VCaP (cell line): ENCODE data around the gene ST8SIA3.

Experiments
- H3K27ac ChIP-seq: fragments of 450-650 bp; 2 replicates; pipeline ENCODE4 v1.5.1; 2017
- CTCF ChIP-seq: fragments of 450-650 bp; conservative IDR thresholded peaks from 2 replicates; pipeline ENCODE4 v1.5.1; 2017; ENCODE audit warnings: mild to moderate bottlenecking, moderate library complexity

Gene ST8SIA3

GRCh38 chr18:57397440-57398132 is 45.2 kb downstream of the ST8SIA3 start:
- H3K27ac ChIP-seq: no peak overlapping the region
- no peak for TF ChIP-seq CTCF

GRCh38 chr18:57404345-57404744 is 52.0 kb downstream of the ST8SIA3 start:
- no peak for TF ChIP-seq CTCF
- H3K27ac ChIP-seq: no peak overlapping the region

- TF ChIP-seq CTCF: no peak
- no peak overlapping the region for H3K27ac ChIP-seq
These were observed 57.3 kb downstream of the ST8SIA3 start for GRCh38 chr18:57409650-57410049.

GRCh38 chr18:57410749-57411148 is 58.4 kb downstream of the ST8SIA3 start:
- no peak for TF ChIP-seq CTCF
- no peak overlapping the region for H3K27ac ChIP-seq

GRCh38 chr18:57416542-57416941 is 64.2 kb downstream of the ST8SIA3 start:
- no peak for TF ChIP-seq CTCF
- no peak overlapping the region for H3K27ac ChIP-seq
